IPS-15b (cell line): ENCODE measurements around the gene EGFL7.

Experiments
- H3K27me3 ChIP-seq: one replicate; pipeline ENCODE4 v1.6.1; 2013; ENCODE audit warnings: low read length; ENCODE audit not compliant: control insufficient read depth, insufficient read depth
- H3K36me3 ChIP-seq: one replicate; pipeline ENCODE4 v1.6.1; 2013; ENCODE audit warnings: low read length; ENCODE audit not compliant: control insufficient read depth, insufficient read depth
- H3K4me1 ChIP-seq: one replicate; pipeline ENCODE4 v1.6.1; 2013; ENCODE audit warnings: mild to moderate bottlenecking, low read length; ENCODE audit not compliant: control insufficient read depth, insufficient read depth
- H3K4me3 ChIP-seq: one replicate; pipeline ENCODE4 v1.5.1; 2013; ENCODE audit warnings: low read depth, low read length
- H3K9ac ChIP-seq: one replicate; pipeline ENCODE4 v1.6.1; 2013; ENCODE audit warnings: low read depth, mild to moderate bottlenecking, low read length
- H3K9me3 ChIP-seq: one replicate; pipeline ENCODE4 v1.6.1; 2013; ENCODE audit warnings: mild to moderate bottlenecking, low read length; ENCODE audit not compliant: control insufficient read depth, insufficient read depth

Gene EGFL7

DNA sequence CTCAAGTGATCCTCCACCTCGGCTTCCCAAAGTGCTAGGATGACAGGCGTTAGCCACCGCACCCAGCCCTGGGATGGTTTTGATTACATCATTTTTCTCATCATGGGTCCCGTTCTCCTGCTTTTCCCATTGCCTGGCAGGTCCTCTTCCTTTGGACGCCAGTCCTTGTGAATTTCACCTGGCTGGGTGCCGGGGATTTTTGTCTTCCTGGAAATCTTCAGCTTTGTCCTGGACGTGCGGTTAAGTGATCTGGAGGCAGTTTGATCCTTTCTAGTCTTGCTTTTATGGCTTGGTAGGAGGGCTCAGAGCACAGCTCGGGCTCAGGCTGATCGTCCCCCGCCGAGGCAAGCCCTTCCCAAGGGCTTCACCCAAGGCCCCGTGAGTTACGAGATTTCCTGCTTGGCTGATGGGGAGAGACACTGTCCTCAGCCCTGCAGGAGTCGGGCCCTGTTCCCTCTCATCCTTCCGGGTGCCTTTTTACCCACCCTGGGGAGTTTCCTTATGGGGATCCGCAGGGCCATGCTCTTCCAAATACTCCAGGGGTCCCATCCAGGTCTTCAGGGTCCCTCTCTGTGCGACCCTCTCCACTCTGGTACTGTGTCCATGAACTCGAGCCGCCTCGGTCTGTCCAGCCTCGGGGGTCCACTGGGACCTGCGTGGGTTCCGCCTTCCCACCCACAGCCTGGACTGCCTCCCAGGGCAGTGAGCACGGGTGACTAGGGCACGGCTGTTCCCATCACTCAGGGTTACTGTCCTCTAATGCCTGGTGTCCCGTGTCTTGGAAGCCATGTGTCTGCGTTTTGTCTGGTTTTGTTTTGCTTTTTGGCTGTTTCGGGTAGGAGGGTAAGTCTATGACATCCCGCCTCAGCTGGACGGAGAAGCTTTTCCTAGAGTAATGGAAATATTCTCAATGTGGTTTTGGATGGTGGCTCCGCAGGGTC, 22.3 kb upstream of the EGFL7 start:
- no peaks in the 10 kb centered on the region for H3K4me1 ChIP-seq
- no peaks in the 10 kb centered on the region for H3K36me3 ChIP-seq
- no peak overlapping the region for H3K4me3 ChIP-seq
- H3K9me3 ChIP-seq = no peaks in the 10 kb centered on the region
- H3K27me3 ChIP-seq = peaks cover 3% of the 10 kb centered on the region
- H3K9ac ChIP-seq = no peak overlapping the region

- Histone ChIP-seq H3K27me3 (peaks cover 3% of the 10 kb centered on the region), H3K4me1 (no peaks in the 10 kb centered on the region), H3K9ac (no peak overlapping the region), H3K9me3 (no peaks in the 10 kb centered on the region), H3K36me3 (no peaks in the 10 kb centered on the region), H3K4me3 (no peak overlapping the region)
These were observed 20.2 kb upstream of the EGFL7 start for GRCh38 chr9:136642439-136642921.

- Histone ChIP-seq H3K36me3 (no peaks in the 10 kb centered on the region), H3K9me3 (no peaks in the 10 kb centered on the region), H3K4me3 (no peak overlapping the region), H3K9ac (no peak overlapping the region), H3K27me3 (peaks cover 3% of the 10 kb centered on the region), H3K4me1 (no peaks in the 10 kb centered on the region)
These were observed 18.9 kb upstream of the EGFL7 start for GRCh38 chr9:136643596-136644342.

- H3K27me3 ChIP-seq = peaks cover 3% of the 10 kb centered on the region
- H3K4me1 ChIP-seq = no peaks in the 10 kb centered on the region
- no peaks in the 10 kb centered on the region for H3K36me3 ChIP-seq
- H3K9me3 ChIP-seq = no peaks in the 10 kb centered on the region
- no peak overlapping the region for H3K9ac ChIP-seq
- H3K4me3 ChIP-seq = no peak overlapping the region
These were observed 18.4 kb upstream of the EGFL7 start for GRCh38 chr9:136644343-136644592.

DNA sequence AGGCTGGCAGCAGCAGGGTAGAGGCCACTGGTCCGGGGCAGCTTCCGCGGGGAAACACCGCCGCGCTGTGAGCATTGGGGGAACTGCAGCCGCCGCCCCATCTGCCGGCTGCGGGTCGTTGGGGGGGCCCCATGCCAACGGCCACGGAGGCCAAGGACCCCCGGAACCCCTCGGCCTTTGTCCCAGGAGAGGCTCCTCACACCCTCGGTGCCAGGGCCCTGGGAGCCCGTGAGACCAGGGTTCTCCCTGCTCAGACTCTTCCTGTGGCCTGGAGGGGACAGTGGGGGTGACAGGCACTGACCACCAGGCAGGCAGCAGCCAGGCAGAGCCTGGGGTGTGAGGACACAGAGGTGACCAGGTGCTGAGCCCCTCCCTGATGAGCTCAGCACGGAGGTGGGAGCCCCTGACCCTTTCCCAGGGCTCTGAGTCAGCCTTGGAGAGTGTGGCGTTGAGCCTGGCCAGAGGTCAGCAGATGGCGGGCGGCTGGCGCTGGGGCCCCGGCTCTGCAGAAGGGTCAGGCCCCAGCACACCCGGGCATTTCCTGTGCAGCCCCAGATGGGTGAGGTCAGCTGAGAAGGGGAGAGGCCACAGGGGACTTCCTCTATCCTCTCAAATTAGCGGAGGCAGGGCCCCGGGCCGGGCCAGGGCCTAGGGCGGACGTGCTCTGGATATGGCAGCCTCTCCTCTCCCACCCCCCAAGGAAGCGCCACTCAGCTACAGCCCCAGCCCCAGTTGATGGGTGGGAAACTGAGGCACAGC, 17.9 kb upstream of the EGFL7 start:
- peaks cover 3% of the 10 kb centered on the region for H3K27me3 ChIP-seq
- no peak overlapping the region for H3K4me3 ChIP-seq
- H3K36me3 ChIP-seq = no peaks in the 10 kb centered on the region
- H3K9ac ChIP-seq = no peak overlapping the region
- no peaks in the 10 kb centered on the region for H3K9me3 ChIP-seq
- no peaks in the 10 kb centered on the region for H3K4me1 ChIP-seq

- no peak overlapping the region for H3K4me3 ChIP-seq
- H3K9me3 ChIP-seq = no peaks in the 10 kb centered on the region
- no peaks in the 10 kb centered on the region for H3K4me1 ChIP-seq
- peaks cover 3% of the 10 kb centered on the region for H3K27me3 ChIP-seq
- H3K36me3 ChIP-seq = no peaks in the 10 kb centered on the region
- H3K9ac ChIP-seq = no peak overlapping the region
These were observed 17.3 kb upstream of the EGFL7 start for GRCh38 chr9:136645352-136645902.

DNA sequence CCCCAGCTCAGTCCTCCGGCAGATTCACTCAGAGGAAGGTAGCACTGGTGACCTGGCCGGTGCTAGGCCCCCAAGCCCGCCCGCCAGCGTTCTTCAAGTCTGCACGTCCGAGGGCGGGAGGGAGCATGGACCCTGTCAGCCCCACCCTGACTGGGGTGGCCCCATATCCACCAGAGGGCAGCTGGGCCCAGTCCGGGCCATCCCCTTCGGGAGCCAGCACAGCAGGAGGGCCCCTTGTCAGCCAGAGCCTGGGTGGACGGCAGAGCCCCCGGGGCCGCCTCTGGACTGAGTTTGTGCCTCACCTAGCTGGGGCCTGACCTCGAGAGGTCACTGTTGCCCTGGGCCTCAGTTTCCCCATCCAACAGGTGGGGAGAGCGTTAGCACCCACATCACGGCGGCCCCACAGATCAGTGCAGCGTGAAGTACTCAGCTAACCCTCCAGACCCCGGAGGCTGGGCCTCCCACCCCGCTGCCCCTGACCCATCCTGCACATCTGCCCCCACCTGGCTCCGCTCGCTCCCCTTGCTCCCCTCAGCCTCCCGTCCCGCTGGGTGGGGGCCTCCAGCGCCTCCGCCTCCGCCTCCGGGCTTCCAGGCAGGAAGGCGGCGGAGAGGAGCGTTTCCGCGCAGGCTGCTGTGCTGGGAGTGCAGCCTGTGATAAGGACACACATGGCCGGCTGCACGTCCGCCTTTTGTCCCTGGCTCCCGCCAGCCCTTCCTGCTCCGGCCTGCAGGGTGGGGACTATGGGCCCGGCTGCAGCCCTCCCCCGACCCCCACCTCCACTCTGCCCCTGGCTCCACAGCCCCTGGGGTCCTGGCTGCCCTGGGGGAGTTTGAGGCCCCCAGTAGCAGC, 16.6 kb upstream of the EGFL7 start:
- peaks cover 3% of the 10 kb centered on the region for H3K27me3 ChIP-seq
- no peaks in the 10 kb centered on the region for H3K36me3 ChIP-seq
- no peaks in the 10 kb centered on the region for H3K4me1 ChIP-seq
- no peak overlapping the region for H3K9ac ChIP-seq
- H3K4me3 ChIP-seq = no peak overlapping the region
- no peaks in the 10 kb centered on the region for H3K9me3 ChIP-seq

DNA sequence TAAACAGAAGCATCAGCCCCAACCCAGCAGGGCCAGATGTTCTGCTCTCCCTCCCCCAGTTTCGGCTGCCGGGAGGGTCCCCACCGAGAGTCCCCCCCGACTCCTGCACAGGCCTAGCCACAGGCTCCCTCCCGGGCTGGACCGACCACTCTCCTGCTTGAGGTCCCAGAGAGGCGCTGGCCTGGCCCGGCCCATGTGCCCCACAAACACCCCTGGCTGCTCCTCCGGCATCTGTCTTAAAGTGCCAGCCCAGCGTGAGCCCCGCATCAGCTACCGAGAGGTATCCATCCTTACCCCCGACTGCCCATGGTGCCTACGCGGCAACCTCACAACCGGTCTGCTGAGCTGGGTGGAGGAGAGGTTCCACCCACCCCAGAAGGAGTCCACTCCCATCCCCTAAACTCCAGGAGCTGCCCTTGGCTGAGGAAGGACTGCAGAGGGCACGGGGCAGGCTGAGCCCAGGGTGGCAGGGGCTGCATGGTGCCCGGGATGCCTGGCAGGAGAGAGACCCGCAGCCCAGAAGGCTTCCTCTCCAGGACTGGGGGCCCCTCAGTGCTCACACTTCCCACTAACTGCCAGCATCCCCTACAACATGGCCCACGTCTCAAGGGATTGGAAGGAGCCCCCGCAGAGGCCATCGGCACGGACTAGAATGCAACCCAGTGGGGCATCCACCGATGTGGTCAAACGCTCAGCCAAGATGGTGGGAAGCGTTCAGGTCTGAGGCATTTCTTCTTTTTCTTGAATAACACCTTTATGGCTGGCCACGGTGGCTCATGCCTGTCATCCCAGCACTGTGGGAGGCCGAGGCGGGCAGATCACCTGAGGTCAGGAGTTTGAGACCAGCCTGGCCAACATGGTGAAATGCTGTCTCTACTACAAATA, 15.6 kb upstream of the EGFL7 start:
- Histone ChIP-seq H3K36me3 (no peaks in the 10 kb centered on the region), H3K4me1 (no peaks in the 10 kb centered on the region), H3K9me3 (no peaks in the 10 kb centered on the region), H3K27me3 (peaks cover 3% of the 10 kb centered on the region), H3K4me3 (no peak overlapping the region), H3K9ac (no peak overlapping the region)

GRCh38 chr9:136648751-136649150, 14.0 kb upstream of the EGFL7 start:
- H3K9ac ChIP-seq = no peak overlapping the region
- H3K4me3 ChIP-seq = no peak overlapping the region
- no peaks in the 10 kb centered on the region for H3K36me3 ChIP-seq
- H3K9me3 ChIP-seq = no peaks in the 10 kb centered on the region
- no peaks in the 10 kb centered on the region for H3K4me1 ChIP-seq
- H3K27me3 ChIP-seq = peaks cover under 1% of the 10 kb centered on the region

DNA sequence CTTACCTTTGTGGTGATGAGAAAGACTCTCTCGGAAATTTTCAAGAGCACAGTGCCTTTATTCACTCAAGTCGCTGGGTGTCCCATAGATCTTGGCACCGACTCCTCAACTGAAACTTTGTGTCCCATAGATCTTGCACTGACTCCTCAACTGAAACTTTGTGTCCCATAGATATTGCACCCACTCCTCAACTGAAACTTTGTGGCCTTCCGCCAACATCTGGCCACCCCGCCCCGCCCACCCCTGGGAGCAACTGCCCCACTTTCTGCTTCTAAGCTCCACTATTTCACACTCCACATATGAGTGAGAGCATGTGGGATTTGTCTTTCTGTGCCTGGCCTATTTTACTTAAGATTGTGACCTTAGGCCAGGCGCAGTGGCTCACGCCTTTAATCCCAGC, 12.7 kb upstream of the EGFL7 start:
- Histone ChIP-seq H3K27me3 (no peaks in the 10 kb centered on the region), H3K9me3 (no peaks in the 10 kb centered on the region), H3K9ac (no peak overlapping the region), H3K4me3 (no peak overlapping the region), H3K4me1 (no peaks in the 10 kb centered on the region), H3K36me3 (peaks cover 3% of the 10 kb centered on the region)
